ENCODE data around the gene B9D2.

B9D2 gene

GRCh38 chr19:41323430-41324125 lies 40.4 kb downstream of the B9D2 start (continued):
- TF ChIP-seq ZNF585B (tag by site-specific recombination; IDR thresholded peaks at IDR 0.05) (no peak), ZNF707 (tag by site-specific recombination; IDR thresholded peaks at IDR 0.05) (no peak), REST (tag by site-specific recombination; IDR thresholded peaks at IDR 0.05) (no peak), GLIS2 (tag by site-specific recombination; IDR thresholded peaks at IDR 0.05) (peak; percentile 86), ZBTB48 (tag by site-specific recombination; IDR thresholded peaks at IDR 0.05) (no peak), IKZF3 (tag by site-specific recombination; IDR thresholded peaks at IDR 0.05) (0 out of 2 replicates have a peak, but pooled peaks have one; percentile 36), ZNF510 (tag by site-specific recombination; IDR thresholded peaks at IDR 0.05; ENCODE audit: insufficient replicate concordance) (no peak), ZNF571 (tag by site-specific recombination; IDR thresholded peaks at IDR 0.05) (no peak), ZBTB17 (tag by site-specific recombination; IDR thresholded peaks at IDR 0.05) (no peak), ZNF155 (tag by site-specific recombination; IDR thresholded peaks at IDR 0.05) (no peak), ZNF645 (tag by site-specific recombination; IDR thresholded peaks at IDR 0.05) (no peak), ZNF580 (tag by site-specific recombination; IDR thresholded peaks at IDR 0.05) (no peak), ZBTB10 (tag by site-specific recombination; IDR thresholded peaks at IDR 0.05) (no peak), ZNF544 (tag by site-specific recombination; IDR thresholded peaks at IDR 0.05) (no peak), ZNF530 (tag by site-specific recombination; IDR thresholded peaks at IDR 0.05; ENCODE audit: low read depth) (no peak), ZNF19 (tag by site-specific recombination; IDR thresholded peaks at IDR 0.05; ENCODE audit: low read depth) (no peak), ZNF280D (tag by site-specific recombination; IDR thresholded peaks at IDR 0.05) (no peak), BCL11B (tag by site-specific recombination; IDR thresholded peaks at IDR 0.05; ENCODE audit: low read depth) (no peak), PRDM2 (tag by site-specific recombination; IDR thresholded peaks at IDR 0.05; ENCODE audit: borderline replicate concordance) (no peak)
- TF ChIP-seq, protein P1, sequence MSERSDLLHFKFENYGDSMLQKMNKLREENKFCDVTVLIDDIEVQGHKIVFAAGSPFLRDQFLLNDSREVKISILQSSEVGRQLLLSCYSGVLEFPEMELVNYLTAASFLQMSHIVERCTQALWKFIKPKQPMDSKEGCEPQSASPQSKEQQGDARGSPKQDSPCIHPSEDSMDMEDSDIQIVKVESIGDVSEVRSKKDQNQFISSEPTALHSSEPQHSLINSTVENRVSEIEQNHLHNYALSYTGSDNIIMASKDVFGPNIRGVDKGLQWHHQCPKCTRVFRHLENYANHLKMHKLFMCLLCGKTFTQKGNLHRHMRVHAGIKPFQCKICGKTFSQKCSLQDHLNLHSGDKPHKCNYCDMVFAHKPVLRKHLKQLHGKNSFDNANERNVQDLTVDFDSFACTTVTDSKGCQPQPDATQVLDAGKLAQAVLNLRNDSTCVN (tag by site-specific recombination; optimal IDR thresholded peaks at IDR 0.05): no peak
